ENCODE measurements around the gene ALK.

The ALK gene

GRCh38 chr2:29769847-29770246 lies 151.5 kb downstream of the ALK start:
- H3K9ac ChIP-seq (ENCODE audit: low read depth, low read length), result no peak overlapping the region
- H3K36me3 ChIP-seq (ENCODE audit: insufficient read depth, low read length), result no peaks in the 10 kb centered on the region
- no peak overlapping the region for H3K27ac ChIP-seq (ENCODE audit: low read depth, low read length)
- H3K9me3 ChIP-seq (ENCODE audit: insufficient read depth, low read depth, low read length), result no peaks in the 10 kb centered on the region
- 93% methylated on average over 3 of the region's 4 CpGs for WGBS
- no peaks in the 10 kb centered on the region for H3K27me3 ChIP-seq (ENCODE audit: insufficient read depth, low read length)
- H3K4me3 ChIP-seq (ENCODE audit: low read length), result no peak overlapping the region
- no peaks in the 10 kb centered on the region for H3K4me1 ChIP-seq (ENCODE audit: insufficient read depth, low read length)

DNA sequence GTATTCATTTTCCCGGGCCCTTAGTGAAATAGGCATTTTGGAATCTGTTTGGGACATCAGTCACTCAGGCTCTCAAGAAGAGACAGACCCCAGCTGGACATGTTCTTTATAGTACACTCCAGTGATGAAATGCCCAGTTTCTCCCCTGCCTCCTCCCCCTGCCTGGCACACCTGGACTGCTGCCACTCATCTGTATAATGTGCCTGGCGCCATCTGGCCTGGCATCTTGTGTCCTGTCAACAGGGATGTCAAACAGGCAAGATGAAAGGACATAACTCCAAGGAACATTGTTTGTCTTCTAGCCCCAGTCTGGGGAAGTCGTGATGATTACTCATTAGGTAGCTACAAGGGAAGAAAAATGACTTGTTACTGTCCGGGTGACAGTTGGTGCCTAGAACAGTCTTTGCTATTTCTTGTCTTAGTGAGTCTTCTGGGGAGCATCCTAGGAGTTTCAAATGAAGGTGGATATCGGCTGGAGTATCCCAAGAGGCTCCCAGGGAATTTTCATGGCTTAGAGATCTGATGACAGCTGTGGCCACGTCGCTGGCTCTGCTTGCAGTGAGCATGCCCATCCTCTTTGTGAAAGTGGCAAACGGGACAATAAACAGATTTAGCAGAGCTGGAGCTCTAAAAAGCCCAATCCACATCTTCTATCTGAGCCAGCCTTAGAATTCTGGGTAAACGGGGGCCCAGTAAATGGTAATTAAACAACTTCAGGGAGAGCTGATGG lies 153.6 kb downstream of the ALK start:
- H3K36me3 ChIP-seq (ENCODE audit: insufficient read depth, low read length), result no peaks in the 10 kb centered on the region
- 86% methylated on average over 9 of the region's 9 CpGs for WGBS

DNA sequence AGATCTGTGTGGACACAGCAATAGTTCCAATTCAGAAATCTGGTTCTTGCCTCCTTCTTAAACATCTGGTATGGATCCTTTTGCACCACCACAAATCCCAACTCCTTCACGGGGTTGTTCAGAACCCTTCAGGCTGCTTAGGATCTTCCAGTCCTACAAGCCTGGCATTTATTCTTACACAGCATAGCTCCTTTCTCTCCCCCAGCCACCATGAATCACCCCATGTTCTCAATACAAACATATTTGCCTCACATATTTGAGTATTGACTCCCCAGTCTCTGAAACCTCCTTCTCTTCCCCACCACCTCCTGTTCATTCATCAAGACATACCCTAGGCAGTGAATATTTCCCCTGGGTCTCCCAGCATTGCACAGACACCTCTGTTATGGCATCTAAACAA lies 155.2 kb downstream of the ALK start:
- H3K9ac ChIP-seq (ENCODE audit: low read depth, low read length), result no peak overlapping the region
- no peaks in the 10 kb centered on the region for H3K9me3 ChIP-seq (ENCODE audit: insufficient read depth, low read depth, low read length)
- WGBS, result 95% methylated on average over 1 of the region's 1 CpG
- no peak overlapping the region for H3K27ac ChIP-seq (ENCODE audit: low read depth, low read length)
- H3K4me1 ChIP-seq (ENCODE audit: insufficient read depth, low read length), result no peaks in the 10 kb centered on the region
- no peaks in the 10 kb centered on the region for H3K36me3 ChIP-seq (ENCODE audit: insufficient read depth, low read length)
- no peaks in the 10 kb centered on the region for H3K27me3 ChIP-seq (ENCODE audit: insufficient read depth, low read length)
- no peak overlapping the region for H3K4me3 ChIP-seq (ENCODE audit: low read length)

More for the DNA sequence above, 153.6 kb downstream of the ALK start:
- H3K27me3 ChIP-seq (ENCODE audit: insufficient read depth, low read length), result no peaks in the 10 kb centered on the region
- no peaks in the 10 kb centered on the region for H3K9me3 ChIP-seq (ENCODE audit: insufficient read depth, low read depth, low read length)
- H3K4me1 ChIP-seq (ENCODE audit: insufficient read depth, low read length), result no peaks in the 10 kb centered on the region
- H3K9ac ChIP-seq (ENCODE audit: low read depth, low read length), result no peak overlapping the region
- H3K27ac ChIP-seq (ENCODE audit: low read depth, low read length), result no peak overlapping the region
- no peak overlapping the region for H3K4me3 ChIP-seq (ENCODE audit: low read length)

GRCh38 chr2:29765721-29766120 lies 155.7 kb downstream of the ALK start:
- Histone ChIP-seq H3K9me3 (ENCODE audit: insufficient read depth, low read depth, low read length) (no peaks in the 10 kb centered on the region), H3K27ac (ENCODE audit: low read depth, low read length) (no peak overlapping the region), H3K36me3 (ENCODE audit: insufficient read depth, low read length) (no peaks in the 10 kb centered on the region), H3K4me1 (ENCODE audit: insufficient read depth, low read length) (no peaks in the 10 kb centered on the region), H3K27me3 (ENCODE audit: insufficient read depth, low read length) (no peaks in the 10 kb centered on the region), H3K9ac (ENCODE audit: low read depth, low read length) (no peak overlapping the region), H3K4me3 (ENCODE audit: low read length) (no peak overlapping the region)
- WGBS, result 100% methylated on average over 1 of the region's 1 CpG

DNA sequence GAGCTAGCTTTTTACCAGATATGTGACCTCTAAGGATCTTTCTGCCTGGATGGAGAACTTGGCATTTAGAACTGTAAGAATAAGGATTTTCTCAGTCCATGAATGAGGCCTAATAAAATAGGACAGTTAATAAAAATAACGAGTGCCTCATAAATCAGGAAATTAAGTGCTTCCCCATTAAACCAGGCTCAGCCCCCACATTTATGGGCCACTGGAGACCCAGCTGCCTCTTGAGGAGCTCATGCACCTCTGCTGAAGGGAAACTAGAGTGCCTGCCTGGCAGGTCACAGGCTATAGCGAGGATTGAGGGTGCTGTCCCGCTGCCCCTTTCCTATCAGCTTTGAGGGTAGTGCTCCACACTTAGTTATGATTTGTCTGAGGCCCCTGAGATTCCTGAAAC lies 158.0 kb downstream of the ALK start:
- Histone ChIP-seq H3K9me3 (ENCODE audit: insufficient read depth, low read depth, low read length) (no peaks in the 10 kb centered on the region), H3K27ac (ENCODE audit: low read depth, low read length) (no peak overlapping the region), H3K27me3 (ENCODE audit: insufficient read depth, low read length) (no peaks in the 10 kb centered on the region), H3K4me3 (ENCODE audit: low read length) (no peak overlapping the region), H3K4me1 (ENCODE audit: insufficient read depth, low read length) (no peaks in the 10 kb centered on the region), H3K36me3 (ENCODE audit: insufficient read depth, low read length) (no peaks in the 10 kb centered on the region), H3K9ac (ENCODE audit: low read depth, low read length) (no peak overlapping the region)
- 30% methylated on average over 3 of the region's 3 CpGs for WGBS

DNA sequence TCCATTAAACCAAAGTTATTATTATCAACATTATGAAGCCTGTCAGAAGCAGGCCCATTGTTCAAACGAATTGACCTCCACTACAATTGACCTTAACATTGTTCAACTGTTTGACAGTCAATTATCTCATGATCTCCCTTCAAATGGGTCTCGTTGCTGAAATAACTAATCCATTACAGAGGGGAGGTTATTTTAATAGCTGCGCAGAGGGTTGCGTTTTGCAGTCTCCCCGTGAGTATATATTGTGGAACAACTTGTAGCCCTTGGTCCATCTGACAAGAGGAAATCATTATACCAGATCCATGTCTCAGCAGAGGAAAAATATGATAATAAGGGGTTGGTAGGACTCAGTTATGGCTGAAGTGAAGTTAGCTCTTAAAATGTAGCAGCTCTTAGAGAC lies 159.1 kb downstream of the ALK start:
- WGBS, result 97% methylated on average over 5 of the region's 5 CpGs

DNA sequence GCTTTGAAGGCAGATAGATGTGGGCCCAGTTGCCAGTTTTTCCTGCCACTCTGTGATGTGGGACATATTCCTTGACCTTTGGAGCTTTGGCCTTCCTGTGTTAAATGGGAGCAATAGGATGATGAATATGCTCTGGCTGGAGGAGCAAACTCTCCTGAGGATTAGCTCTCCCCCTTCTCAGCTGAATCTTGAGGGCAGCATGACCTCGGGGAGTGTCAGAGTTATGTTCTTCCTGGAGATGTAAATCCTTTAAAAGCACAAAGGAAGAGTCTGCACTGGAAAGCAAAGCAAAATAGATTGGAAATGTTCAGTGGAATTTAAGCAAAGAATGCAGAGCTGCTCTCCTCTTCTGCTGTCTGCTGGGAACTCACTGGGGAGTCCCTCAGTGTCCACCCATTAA lies 160.1 kb downstream of the ALK start:
- 88% methylated on average over 1 of the region's 1 CpG for WGBS
- Histone ChIP-seq H3K27ac (ENCODE audit: low read depth, low read length) (no peak overlapping the region), H3K27me3 (ENCODE audit: insufficient read depth, low read length) (no peaks in the 10 kb centered on the region), H3K9ac (ENCODE audit: low read depth, low read length) (no peak overlapping the region), H3K9me3 (ENCODE audit: insufficient read depth, low read depth, low read length) (no peaks in the 10 kb centered on the region), H3K4me1 (ENCODE audit: insufficient read depth, low read length) (no peaks in the 10 kb centered on the region), H3K36me3 (ENCODE audit: insufficient read depth, low read length) (no peaks in the 10 kb centered on the region), H3K4me3 (ENCODE audit: low read length) (no peak overlapping the region)

More for the DNA sequence above, 159.1 kb downstream of the ALK start:
- H3K9me3 ChIP-seq (ENCODE audit: insufficient read depth, low read depth, low read length), result no peaks in the 10 kb centered on the region
- H3K27me3 ChIP-seq (ENCODE audit: insufficient read depth, low read length), result no peaks in the 10 kb centered on the region
- H3K36me3 ChIP-seq (ENCODE audit: insufficient read depth, low read length), result no peaks in the 10 kb centered on the region
- no peak overlapping the region for H3K9ac ChIP-seq (ENCODE audit: low read depth, low read length)
- no peak overlapping the region for H3K4me3 ChIP-seq (ENCODE audit: low read length)
- no peak overlapping the region for H3K27ac ChIP-seq (ENCODE audit: low read depth, low read length)
- no peaks in the 10 kb centered on the region for H3K4me1 ChIP-seq (ENCODE audit: insufficient read depth, low read length)

- Histone ChIP-seq H3K27me3 (ENCODE audit: insufficient read depth, low read length) (no peaks in the 10 kb centered on the region), H3K9me3 (ENCODE audit: insufficient read depth, low read depth, low read length) (no peaks in the 10 kb centered on the region), H3K4me3 (ENCODE audit: low read length) (no peak overlapping the region), H3K4me1 (ENCODE audit: insufficient read depth, low read length) (no peaks in the 10 kb centered on the region), H3K27ac (ENCODE audit: low read depth, low read length) (no peak overlapping the region), H3K36me3 (ENCODE audit: insufficient read depth, low read length) (no peaks in the 10 kb centered on the region), H3K9ac (ENCODE audit: low read depth, low read length) (no peak overlapping the region)
- 92% methylated on average over 1 of the region's 3 CpGs for WGBS
Measured at GRCh38 chr2:29760008-29760407, 161.4 kb downstream of the ALK start.

DNA sequence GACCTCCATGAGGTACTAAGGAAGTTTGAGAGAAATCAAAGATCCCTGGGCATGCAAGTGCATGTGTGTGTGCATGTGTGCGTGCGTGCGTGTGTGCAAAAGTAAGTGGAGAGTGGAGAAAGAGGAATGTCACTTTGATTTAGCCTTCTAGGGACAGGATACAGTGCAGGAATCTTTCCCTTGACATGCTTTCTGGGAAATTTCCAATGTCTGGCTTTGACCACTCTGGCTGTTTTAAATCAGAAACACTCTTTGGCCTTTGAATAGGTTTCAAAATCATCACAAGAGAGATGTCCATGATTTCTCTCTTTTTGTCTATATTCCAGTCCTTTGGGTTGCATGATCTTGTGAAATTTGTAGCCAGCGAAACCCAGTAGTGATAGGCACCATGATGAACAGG lies 162.0 kb downstream of the ALK start:
- no peaks in the 10 kb centered on the region for H3K36me3 ChIP-seq (ENCODE audit: insufficient read depth, low read length)

GRCh38 chr2:29755829-29756228 lies 165.6 kb downstream of the ALK start:
- no peaks in the 10 kb centered on the region for H3K36me3 ChIP-seq (ENCODE audit: insufficient read depth, low read length)
- no peak overlapping the region for H3K9ac ChIP-seq (ENCODE audit: low read depth, low read length)
- 95% methylated on average over 5 of the region's 5 CpGs for WGBS

More for the DNA sequence above, 162.0 kb downstream of the ALK start:
- no peaks in the 10 kb centered on the region for H3K4me1 ChIP-seq (ENCODE audit: insufficient read depth, low read length)
- H3K9ac ChIP-seq (ENCODE audit: low read depth, low read length), result no peak overlapping the region
- H3K27ac ChIP-seq (ENCODE audit: low read depth, low read length), result no peak overlapping the region
- no peaks in the 10 kb centered on the region for H3K9me3 ChIP-seq (ENCODE audit: insufficient read depth, low read depth, low read length)
- WGBS, result 94% methylated on average over 4 of the region's 4 CpGs
- no peaks in the 10 kb centered on the region for H3K27me3 ChIP-seq (ENCODE audit: insufficient read depth, low read length)
- no peak overlapping the region for H3K4me3 ChIP-seq (ENCODE audit: low read length)

GRCh38 chr2:29755233-29755632 lies 166.2 kb downstream of the ALK start:
- Histone ChIP-seq H3K36me3 (ENCODE audit: insufficient read depth, low read length) (no peaks in the 10 kb centered on the region), H3K27ac (ENCODE audit: low read depth, low read length) (no peak overlapping the region)
- 90% methylated on average over 6 of the region's 7 CpGs for WGBS

More at GRCh38 chr2:29755829-29756228, 165.6 kb downstream of the ALK start:
- Histone ChIP-seq H3K4me1 (ENCODE audit: insufficient read depth, low read length) (no peaks in the 10 kb centered on the region), H3K4me3 (ENCODE audit: low read length) (no peak overlapping the region), H3K27ac (ENCODE audit: low read depth, low read length) (no peak overlapping the region), H3K9me3 (ENCODE audit: insufficient read depth, low read depth, low read length) (no peaks in the 10 kb centered on the region), H3K27me3 (ENCODE audit: insufficient read depth, low read length) (no peaks in the 10 kb centered on the region)

More at GRCh38 chr2:29755233-29755632, 166.2 kb downstream of the ALK start:
- H3K9me3 ChIP-seq (ENCODE audit: insufficient read depth, low read depth, low read length), result no peaks in the 10 kb centered on the region
- no peak overlapping the region for H3K4me3 ChIP-seq (ENCODE audit: low read length)
- H3K9ac ChIP-seq (ENCODE audit: low read depth, low read length), result no peak overlapping the region
- no peaks in the 10 kb centered on the region for H3K4me1 ChIP-seq (ENCODE audit: insufficient read depth, low read length)
- H3K27me3 ChIP-seq (ENCODE audit: insufficient read depth, low read length), result no peaks in the 10 kb centered on the region

Data from HUES64 (cell line).